Measurements from ENCODE around the gene PRR35. TPM values are rescaled to one million over a fixed set of nuclear protein-coding genes. Genes with fewer than 3 reads are reported as not detected.
A peak's percentile ranks its signal among the peaks of the same experiment; 100 is the strongest.

PRR35 gene
- total and polyA plus RNA-seq, 4 donors, result not detected

DNA sequence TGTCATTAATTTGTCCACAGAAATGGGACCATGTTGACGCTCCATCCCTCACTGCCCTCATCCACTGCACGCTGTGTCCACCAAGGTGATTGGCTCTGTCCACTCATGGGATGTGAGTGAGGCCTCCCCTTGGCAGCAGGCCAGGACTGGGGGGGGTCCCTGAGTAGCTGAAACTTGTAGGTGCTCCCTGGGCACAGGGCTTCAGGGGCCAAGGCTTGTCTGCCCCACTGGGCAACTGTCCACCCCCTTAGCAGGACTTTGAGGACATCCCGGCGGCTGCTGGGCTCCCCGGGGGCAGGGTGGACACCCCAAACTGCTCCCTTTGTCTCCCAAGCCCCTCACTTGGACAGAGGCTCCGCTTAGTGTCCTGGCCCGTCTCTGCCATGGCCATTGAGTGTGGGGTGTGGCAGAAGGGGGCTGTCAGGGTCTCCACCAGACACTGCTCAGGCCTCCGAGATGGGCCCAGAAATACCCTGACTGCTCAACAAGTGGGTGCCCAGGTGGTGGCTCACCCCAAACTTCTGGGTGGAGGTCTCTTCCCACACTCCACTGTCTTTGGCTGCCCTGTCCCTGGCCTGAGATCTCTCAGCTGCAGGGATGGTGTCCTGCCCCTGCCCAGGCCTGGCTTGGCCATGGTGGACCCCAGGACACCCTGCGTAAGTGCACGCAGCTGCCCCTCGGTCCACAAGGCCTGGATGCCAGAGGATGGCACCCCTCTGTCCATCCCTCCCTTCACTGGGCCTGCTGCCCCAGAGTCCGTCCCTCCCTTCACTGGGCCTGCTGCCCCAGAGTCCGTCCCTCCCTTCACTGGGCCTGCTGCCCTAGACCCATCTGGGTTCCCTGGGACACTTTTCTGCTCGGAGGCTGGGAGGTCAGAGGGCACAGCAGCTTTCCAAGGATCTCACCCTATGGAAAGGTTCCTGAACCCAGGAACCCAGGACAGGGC is 26.7 kb downstream of the PRR35 start:
- ATAC-seq (ENCODE audit: insufficient read depth, low FRiP score) (no peak), DNase-seq (no peak)
- H3K9ac ChIP-seq (ENCODE audit: insufficient read depth in 1 of 2, low read length in 2 of 2), result no peak overlapping the region
- H3K4me3 ChIP-seq, result no peak overlapping the region
- H3K36me3 ChIP-seq (ENCODE audit: control insufficient read depth in 4 of 4, insufficient read depth in 4 of 4, low read length in 4 of 4), result peaks cover 0 to 8% (median 0%) of the 10 kb centered on the region in 4 donors
- H3K27me3 ChIP-seq (ENCODE audit: control insufficient read depth in 3 of 3, insufficient read depth in 3 of 3, low read length in 2 of 3), result no peaks in the 10 kb centered on the region
- WGBS, 2 donors, result 79 to 82% methylated on average over 14 of the region's 14 CpGs
- peaks cover 0 to 35% (median 14%) of the 10 kb centered on the region in 5 donors for H3K4me1 ChIP-seq (ENCODE audit: control insufficient read depth in 5 of 5, insufficient read depth in 5 of 5, low read length in 5 of 5)
- TF ChIP-seq, protein P1, sequence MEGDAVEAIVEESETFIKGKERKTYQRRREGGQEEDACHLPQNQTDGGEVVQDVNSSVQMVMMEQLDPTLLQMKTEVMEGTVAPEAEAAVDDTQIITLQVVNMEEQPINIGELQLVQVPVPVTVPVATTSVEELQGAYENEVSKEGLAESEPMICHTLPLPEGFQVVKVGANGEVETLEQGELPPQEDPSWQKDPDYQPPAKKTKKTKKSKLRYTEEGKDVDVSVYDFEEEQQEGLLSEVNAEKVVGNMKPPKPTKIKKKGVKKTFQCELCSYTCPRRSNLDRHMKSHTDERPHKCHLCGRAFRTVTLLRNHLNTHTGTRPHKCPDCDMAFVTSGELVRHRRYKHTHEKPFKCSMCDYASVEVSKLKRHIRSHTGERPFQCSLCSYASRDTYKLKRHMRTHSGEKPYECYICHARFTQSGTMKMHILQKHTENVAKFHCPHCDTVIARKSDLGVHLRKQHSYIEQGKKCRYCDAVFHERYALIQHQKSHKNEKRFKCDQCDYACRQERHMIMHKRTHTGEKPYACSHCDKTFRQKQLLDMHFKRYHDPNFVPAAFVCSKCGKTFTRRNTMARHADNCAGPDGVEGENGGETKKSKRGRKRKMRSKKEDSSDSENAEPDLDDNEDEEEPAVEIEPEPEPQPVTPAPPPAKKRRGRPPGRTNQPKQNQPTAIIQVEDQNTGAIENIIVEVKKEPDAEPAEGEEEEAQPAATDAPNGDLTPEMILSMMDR (IDR thresholded peaks at IDR 0.05; ENCODE audit: control extremely low read depth, extremely low read depth), result no peak
- no peak overlapping the region for H3K27ac ChIP-seq (ENCODE audit: low read depth in 1 of 2, low read length in 1 of 2)
- H3K9me3 ChIP-seq (ENCODE audit: control insufficient read depth in 4 of 4, insufficient read depth in 3 of 4, low read length in 3 of 4), result no peaks in the 10 kb centered on the region

DNA sequence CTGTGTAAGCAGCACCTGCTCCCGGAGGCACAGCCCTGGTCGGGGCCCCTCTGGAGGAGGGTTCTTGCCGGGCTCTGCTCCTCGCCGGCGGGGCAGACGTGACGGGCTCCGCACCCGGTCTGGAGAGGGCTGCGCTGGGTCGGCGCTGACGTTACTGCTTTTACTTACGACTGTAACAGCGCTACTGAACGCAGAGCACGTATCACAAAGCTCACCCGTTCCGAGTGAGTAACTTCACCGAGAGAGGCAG is 28.4 kb downstream of the PRR35 start:
- Histone ChIP-seq H3K9ac (ENCODE audit: insufficient read depth in 1 of 2, low read length in 2 of 2) (peak overlapping the region; percentile 56 to 63), H3K27me3 (ENCODE audit: control insufficient read depth in 3 of 3, insufficient read depth in 3 of 3, low read length in 2 of 3) (no peaks in the 10 kb centered on the region), H3K4me1 (ENCODE audit: control insufficient read depth in 5 of 5, insufficient read depth in 5 of 5, low read length in 5 of 5) (peaks cover 0 to 52% (median 25%) of the 10 kb centered on the region in 5 donors), H3K4me3 (peak overlapping the region; percentile 84), H3K27ac (ENCODE audit: low read depth in 1 of 2, low read length in 1 of 2) (peak overlapping the region; percentile 94 to 99), H3K36me3 (ENCODE audit: control insufficient read depth in 4 of 4, insufficient read depth in 4 of 4, low read length in 4 of 4) (no peaks in the 10 kb centered on the region), H3K9me3 (ENCODE audit: control insufficient read depth in 4 of 4, insufficient read depth in 3 of 4, low read length in 3 of 4) (no peaks in the 10 kb centered on the region)
- DNase-seq (peak; percentile 55 to 70 (median 61)), ATAC-seq (ENCODE audit: insufficient read depth, low FRiP score) (no peak)
- TF ChIP-seq, protein P1 (IDR thresholded peaks at IDR 0.05; ENCODE audit: control extremely low read depth, extremely low read depth), result no peak
- WGBS, 2 donors, result 0% methylated on average over 21 of the region's 21 CpGs

DNA sequence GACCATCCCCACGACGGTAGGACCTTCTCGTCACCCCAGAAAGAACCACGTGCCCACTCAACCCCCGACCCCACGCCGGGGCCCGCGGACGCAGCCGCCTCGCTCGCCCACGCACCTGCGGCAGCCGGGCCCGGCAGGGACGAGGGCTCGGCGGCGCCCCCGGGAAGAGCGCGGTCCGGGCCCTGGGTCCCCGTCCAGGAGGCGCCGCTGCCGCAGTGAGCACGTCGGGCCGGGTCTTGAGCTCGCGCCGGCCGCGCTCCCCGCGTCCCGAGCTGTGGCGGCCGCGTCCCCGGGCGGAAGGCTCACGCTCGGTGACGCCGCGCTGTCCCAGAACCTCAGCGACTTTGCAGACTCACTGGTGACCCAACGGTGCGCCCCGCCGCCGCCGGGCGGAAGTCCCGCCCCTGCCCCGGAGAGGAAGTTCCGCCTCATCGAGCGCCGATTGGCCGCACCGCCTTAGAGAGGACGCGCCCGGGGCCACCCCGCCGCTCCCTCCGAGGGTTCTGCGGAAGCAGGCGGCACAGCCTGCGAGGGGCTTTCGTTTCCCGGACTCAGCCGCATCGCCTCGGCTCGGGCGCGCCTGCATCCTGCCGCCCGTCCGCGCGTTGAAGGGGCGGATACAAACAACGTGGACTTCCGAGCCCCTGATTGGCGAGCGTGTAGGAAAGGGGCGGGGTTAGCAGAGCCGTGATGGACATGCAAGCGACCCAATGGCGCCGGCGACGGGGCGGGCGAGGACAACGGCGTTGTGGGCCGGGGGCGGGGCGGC is 28.9 kb downstream of the PRR35 start:
- H3K9me3 ChIP-seq (ENCODE audit: control insufficient read depth in 4 of 4, insufficient read depth in 3 of 4, low read length in 3 of 4), result no peaks in the 10 kb centered on the region
- ATAC-seq (ENCODE audit: insufficient read depth, low FRiP score) (peak; percentile 87), DNase-seq (peak; percentile 98)
- H3K4me1 ChIP-seq (ENCODE audit: control insufficient read depth in 5 of 5, insufficient read depth in 5 of 5, low read length in 5 of 5), result peaks cover 0 to 53% (median 25%) of the 10 kb centered on the region in 5 donors
- TF ChIP-seq, protein P1 (IDR thresholded peaks at IDR 0.05; ENCODE audit: control extremely low read depth, extremely low read depth), result no peak
- H3K27ac ChIP-seq (ENCODE audit: low read depth in 1 of 2, low read length in 1 of 2), result peak overlapping the region; percentile 94 to 99
- no peaks in the 10 kb centered on the region for H3K27me3 ChIP-seq (ENCODE audit: control insufficient read depth in 3 of 3, insufficient read depth in 3 of 3, low read length in 2 of 3)
- H3K4me3 ChIP-seq, result peak overlapping the region; percentile 84
- WGBS, 2 donors, result 1% methylated on average over 83 to 107 of the region's 107 CpGs
- H3K36me3 ChIP-seq (ENCODE audit: control insufficient read depth in 4 of 4, insufficient read depth in 4 of 4, low read length in 4 of 4), result no peaks in the 10 kb centered on the region
- H3K9ac ChIP-seq (ENCODE audit: insufficient read depth in 1 of 2, low read length in 2 of 2), result peak overlapping the region; percentile 56 to 63

Measured in lung (tissue), 12 donors.